H1 (cell line): Measurements from ENCODE around the gene LHFPL2. TPM values are rescaled to one million over a fixed set of nuclear protein-coding genes. Genes with fewer than 3 reads are reported as not detected.

ENCODE experiments used
- SRF ChIP-seq: IDR thresholded peaks from 2 replicates; pipeline ENCODE4 v1.6.1; 2011; ENCODE audit warnings: mild to moderate bottlenecking, low read depth, low read length, moderate library complexity
- TCF12 ChIP-seq: IDR thresholded peaks from 2 replicates; pipeline ENCODE4 v1.6.1; 2011; ENCODE audit warnings: low read depth, mild to moderate bottlenecking, low read length
- polyA plus RNA-seq, 7 experiments: library from polyadenylated mRNA; depleted of rRNA in 3 of 7; stranded (reverse) in 5 of 7; unstranded in 2 of 7; fragments of >200 nt in 5 of 7; fragments of 200-250 nt in 2 of 7; gene quantifications; 1 replicate in 5 of 7; 2 replicates in 1 of 7; 4 replicates in 1 of 7; pipeline versions ENCODE4 v1.2.1 to v1.2.3, GENCODE V29; 2011 to 2013; ENCODE audit warnings: missing spikeins in 2 of 7, mixed read lengths in 2 of 7
- total RNA-seq: library from RNA; stranded (reverse); fragmentation: NEBNext Ultra II Directional; extraction: Animal tissue kit (Norgen Biotek cat#: 25700); gene quantifications from 2 replicates; pipeline ENCODE4 v1.2.1, GENCODE V29; 2021

Gene LHFPL2
- total and polyA plus RNA-seq, 2 of the 8 experiments (the other 6 are each of a cell fraction or from before 2014, with no cell fraction given) = 9.6 to 43.0 TPM

- TF ChIP-seq TCF12 (no peak), SRF (no peak)
Observed at GRCh38 chr5:78624011-78624541, 24.5 kb downstream of the LHFPL2 start (continued).
